ENCODE results near the gene INKA2.

Gene INKA2

GRCh38 chr1:111704240-111704639 is 35.0 kb downstream of the INKA2 start:
- no peak for ATAC-seq
- no peak for DNase-seq

DNA sequence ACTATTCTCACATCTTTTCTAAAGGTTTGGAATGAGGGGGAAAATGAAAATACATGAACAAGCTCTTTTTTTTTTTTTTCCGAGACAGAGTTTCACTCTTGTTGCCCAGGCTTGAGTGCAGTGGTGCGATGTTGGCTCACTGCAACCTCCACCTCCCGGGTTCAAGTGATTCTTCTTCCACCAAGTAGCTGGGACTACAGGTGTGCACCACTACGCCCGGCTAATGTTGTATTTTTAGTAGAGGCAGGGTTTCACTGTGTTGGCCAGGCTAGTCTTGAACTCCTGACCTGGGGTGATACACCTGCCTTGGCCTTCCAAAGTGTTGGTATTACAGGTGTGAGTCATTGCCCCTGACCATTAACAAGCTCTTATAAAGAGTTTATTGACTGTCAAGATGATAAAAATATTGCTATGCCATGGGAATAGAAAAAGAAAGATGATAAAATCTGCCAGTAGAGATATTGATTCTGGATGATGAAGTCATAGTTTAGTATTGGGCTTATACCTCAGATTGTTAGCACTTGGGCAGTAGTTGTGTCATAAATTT is 36.6 kb downstream of the INKA2 start:
- DNase-seq, result no peak
- no peak for ATAC-seq

- no peak for DNase-seq
- no peak for ATAC-seq
Measured at GRCh38 chr1:111699268-111699667, 39.9 kb downstream of the INKA2 start.

DNA sequence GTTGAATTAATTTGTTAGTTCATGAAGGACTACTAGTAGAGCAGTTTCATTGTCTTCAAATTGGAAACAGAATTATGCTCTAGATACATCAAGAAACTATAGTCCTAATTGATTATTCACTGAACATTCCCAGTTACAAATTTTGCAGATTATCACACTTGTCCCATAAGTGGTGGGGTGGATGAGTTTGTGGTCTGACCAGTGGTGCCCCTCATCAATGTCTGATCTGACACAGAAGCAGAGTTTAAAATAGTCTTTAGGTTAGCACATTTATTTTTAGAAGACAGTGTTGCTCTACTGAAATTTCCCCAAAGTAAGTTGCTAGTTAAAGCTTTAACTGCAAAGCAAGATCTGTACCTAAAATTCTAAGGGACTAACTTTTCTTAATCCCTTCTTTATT is 42.9 kb downstream of the INKA2 start:
- ATAC-seq, result no peak
- DNase-seq, result no peak

GRCh38 chr1:111695801-111696200 is 43.4 kb downstream of the INKA2 start:
- ATAC-seq, result no peak
- DNase-seq, result no peak

DNA sequence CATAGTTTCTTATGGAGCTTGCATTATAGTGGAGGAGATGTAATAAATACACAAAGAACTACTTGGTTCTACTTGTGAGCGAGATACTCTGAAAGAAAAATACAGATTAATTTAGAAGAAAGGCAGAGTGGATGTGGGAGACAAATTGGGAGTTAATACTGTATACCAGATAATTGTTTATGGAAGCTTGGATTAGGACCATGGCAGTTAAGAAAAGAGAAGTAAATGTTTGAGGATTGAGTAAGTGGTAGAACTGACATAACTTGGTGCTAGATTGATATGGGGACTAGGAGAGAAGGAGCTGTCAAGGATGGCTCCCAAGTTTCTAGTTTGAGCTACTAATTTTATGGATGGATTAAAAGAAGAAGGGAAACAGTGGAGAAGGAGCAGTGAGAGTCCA is 47.3 kb downstream of the INKA2 start:
- ATAC-seq (no peak), DNase-seq (no peak)

DNA sequence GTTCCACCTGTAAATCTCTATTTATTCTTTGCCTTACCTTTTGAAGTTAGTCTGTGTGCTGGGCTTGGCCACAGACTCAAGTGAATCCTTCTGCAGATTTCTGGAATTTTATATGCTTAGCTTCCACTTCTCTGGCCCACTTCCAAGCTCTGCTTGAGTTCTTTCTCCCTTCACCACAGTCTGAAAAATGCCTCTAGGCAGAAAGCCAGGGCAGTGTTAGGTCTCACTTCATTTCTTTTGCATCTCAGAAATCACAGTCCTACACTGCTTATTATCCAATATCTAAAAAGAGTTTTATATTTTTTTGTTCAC is 48.9 kb downstream of the INKA2 start:
- ATAC-seq (no peak), DNase-seq (no peak)

Measured in stimulated activated naive CD8-positive, alpha-beta T cell treated with anti-CD3 and anti-CD28 coated beads, Interleukin-15, Interleukin-2, amounts not matched to agents 100 U/mL and 50 U/mL, for 24 hours (primary cell).